Cerebellar nuclear complex (tissue), 1 donor: ENCODE data around the gene PHC3.
"Not testable (repeated sequence)": the region's sequence is repeated elsewhere in the genome, so short reads cannot be mapped to it uniquely, and the experiment has no call there.

ENCODE experiments used
- DNase-seq, 2 experiments: peaks; one replicate each; lab custom pipeline; 2025; lab: John Stamatoyannopoulos, UW

Gene PHC3

GRCh38 chr3:170128977-170129431, 52.5 kb downstream of the PHC3 start:
- no peak for DNase-seq

GRCh38 chr3:170128259-170128976, 53.1 kb downstream of the PHC3 start:
- DNase-seq = no peak

GRCh38 chr3:170117134-170117533, 64.4 kb downstream of the PHC3 start:
- DNase-seq = no peak

GRCh38 chr3:170114165-170114564, 67.4 kb downstream of the PHC3 start:
- DNase-seq = not testable (repeated sequence)

GRCh38 chr3:170111147-170111771, 70.3 kb downstream of the PHC3 start:
- no peak for DNase-seq

- DNase-seq = no peak
Measured at GRCh38 chr3:170109579-170110293, 71.8 kb downstream of the PHC3 start.

GRCh38 chr3:170108955-170109354, 72.6 kb downstream of the PHC3 start:
- no peak for DNase-seq

GRCh38 chr3:170107941-170108340, 73.6 kb downstream of the PHC3 start:
- DNase-seq = no peak

GRCh38 chr3:170102431-170102830, 79.1 kb downstream of the PHC3 start:
- DNase-seq = no peak

- no peak for DNase-seq
Measured at GRCh38 chr3:170100944-170101343, 80.6 kb downstream of the PHC3 start.

GRCh38 chr3:170098753-170099152, 82.8 kb downstream of the PHC3 start:
- no peak for DNase-seq

GRCh38 chr3:170096342-170096741, 85.2 kb downstream of the PHC3 start:
- no peak for DNase-seq

- DNase-seq = no peak
Measured at GRCh38 chr3:170095771-170096170, 85.8 kb downstream of the PHC3 start.

- DNase-seq = no peak
Measured at GRCh38 chr3:170092907-170093306, 88.6 kb downstream of the PHC3 start.

GRCh38 chr3:170090601-170090981, 90.9 kb downstream of the PHC3 start:
- no peak for DNase-seq

- no peak for DNase-seq
Measured at GRCh38 chr3:170089862-170090600, 91.5 kb downstream of the PHC3 start.

- no peak for DNase-seq
Measured at GRCh38 chr3:170085396-170085795, 96.1 kb downstream of the PHC3 start.

GRCh38 chr3:170083343-170083742, 98.2 kb downstream of the PHC3 start:
- DNase-seq = no peak

GRCh38 chr3:170081079-170081741, 100.3 kb downstream of the PHC3 start:
- no peak for DNase-seq

- no peak for DNase-seq
Measured at GRCh38 chr3:170080605-170081004, 100.9 kb downstream of the PHC3 start.

GRCh38 chr3:170079536-170080165, 101.9 kb downstream of the PHC3 start:
- no peak for DNase-seq
